ENCODE measurements around the gene AURKAIP1.
"Not testable (repeated sequence)": the region's sequence is repeated elsewhere in the genome, so short reads cannot be mapped to it uniquely, and the experiment has no call there.

AURKAIP1 gene

DNA sequence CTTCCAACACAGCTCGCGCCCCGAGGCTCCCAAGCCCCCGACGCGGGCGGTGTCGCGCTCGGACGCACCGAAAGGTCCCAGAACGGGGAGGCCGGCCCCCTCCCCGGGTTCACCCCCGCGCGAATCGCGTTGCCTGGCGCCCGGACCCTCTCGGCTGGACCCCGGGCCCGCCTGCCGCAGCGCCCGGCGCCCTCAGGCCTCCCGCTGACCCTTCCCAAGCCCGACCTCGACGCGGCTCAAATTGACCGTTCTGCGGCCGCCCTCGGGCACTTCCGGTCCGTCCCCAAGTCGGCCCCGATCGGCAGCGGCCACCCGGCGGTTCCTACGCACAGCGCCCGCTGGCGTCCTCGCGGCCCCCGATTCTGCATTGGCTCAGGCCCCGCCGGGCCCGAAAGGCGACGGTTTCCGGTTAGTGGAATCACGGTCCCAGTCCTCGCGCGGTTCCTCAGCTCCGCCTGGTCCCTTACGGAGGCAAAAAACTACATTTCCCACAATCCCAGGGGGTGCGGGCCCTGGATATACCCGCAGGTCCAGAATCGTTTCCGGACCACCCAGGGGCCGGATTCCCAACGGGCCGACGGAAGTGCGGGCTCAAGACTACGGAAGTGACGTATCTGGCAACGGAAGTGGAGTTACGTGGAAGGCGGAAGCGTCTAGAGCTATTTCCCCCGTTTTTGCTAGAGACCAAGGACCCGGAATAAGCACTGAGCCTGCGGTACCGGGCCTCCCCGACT is at the start of gene AURKAIP1:
Gene AURKAIP1, minus strand, starts transcription at position 279 of the 734 bp plus-strand sequence. CDS start 451 bp downstream, outside the sequence.
- DNase-seq = peak; percentile 100

DNA sequence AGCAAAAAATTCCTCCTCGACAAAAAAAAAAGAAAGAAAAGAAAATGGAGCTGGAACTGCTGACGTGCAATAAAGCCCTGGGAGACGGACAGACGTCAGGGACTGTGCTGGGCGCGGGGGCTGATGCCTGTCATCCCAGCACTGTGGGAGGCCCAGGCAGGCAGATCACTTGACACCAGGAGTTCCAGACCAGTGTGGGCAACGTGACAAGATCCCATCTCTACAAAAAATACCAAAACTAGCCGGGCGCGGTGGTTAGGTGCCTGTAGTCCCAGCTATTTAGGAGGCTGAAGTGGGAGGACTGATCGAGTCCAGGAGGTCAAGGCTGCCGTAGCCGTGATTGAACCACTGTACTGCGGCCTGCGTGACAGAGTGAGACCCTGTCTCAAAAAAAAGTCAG is 49.7 kb upstream of the AURKAIP1 start:
- no peak for DNase-seq

DNA sequence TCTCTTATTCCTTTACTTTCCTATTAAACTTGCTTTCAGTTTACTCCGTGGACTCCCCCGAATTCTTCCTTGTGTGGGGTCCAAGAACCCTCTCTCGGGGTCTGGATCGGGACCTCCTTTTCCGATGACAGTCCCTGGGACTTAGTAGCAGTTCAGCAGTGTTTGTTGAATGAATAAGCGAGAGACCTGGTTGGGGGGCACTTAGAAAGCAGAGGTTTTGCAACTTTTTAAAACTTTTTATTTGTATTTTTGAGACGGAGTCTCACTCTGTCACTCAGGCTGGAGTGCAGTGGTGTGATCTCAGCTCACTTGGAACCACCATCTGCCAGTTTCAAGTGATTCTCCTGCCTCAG is 48.2 kb upstream of the AURKAIP1 start:
- DNase-seq = no peak

DNA sequence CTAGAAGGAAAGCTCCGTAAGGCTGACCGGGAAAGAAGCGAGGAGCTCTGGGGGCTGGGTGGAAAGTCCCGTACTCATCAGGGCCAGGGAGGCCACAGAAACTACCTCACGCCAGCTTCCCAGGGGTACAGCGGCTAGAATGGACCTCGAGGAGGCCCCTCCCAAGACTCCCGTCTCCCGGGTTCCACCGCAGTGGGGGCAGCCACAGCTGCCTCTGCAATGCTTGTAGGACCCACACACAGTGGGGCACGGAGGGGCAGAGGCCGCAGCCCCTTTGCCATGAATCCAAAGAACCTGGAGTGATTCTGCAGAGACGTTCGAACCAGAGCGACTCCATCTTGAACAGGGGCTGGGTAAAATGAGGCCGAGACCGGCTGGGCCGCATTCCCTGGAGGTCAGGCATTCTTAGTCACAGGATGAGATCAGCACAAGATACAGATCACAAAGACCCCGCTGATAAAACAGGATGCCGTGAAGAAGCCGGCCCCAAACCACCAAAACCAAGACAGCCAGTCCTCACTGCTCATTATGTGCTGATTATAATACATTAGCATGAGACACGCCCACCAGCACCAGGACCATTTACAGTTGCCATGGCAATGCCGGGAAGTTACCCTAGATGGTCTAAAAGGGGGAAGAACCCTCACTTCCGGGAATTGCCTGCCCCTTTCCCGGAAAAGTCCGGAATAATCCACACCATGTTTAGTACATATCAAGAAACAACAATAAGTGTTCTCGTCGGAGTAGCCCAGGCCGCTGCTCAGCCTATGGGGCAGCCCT is 47.6 kb upstream of the AURKAIP1 start:
- DNase-seq = peak; percentile 38

DNA sequence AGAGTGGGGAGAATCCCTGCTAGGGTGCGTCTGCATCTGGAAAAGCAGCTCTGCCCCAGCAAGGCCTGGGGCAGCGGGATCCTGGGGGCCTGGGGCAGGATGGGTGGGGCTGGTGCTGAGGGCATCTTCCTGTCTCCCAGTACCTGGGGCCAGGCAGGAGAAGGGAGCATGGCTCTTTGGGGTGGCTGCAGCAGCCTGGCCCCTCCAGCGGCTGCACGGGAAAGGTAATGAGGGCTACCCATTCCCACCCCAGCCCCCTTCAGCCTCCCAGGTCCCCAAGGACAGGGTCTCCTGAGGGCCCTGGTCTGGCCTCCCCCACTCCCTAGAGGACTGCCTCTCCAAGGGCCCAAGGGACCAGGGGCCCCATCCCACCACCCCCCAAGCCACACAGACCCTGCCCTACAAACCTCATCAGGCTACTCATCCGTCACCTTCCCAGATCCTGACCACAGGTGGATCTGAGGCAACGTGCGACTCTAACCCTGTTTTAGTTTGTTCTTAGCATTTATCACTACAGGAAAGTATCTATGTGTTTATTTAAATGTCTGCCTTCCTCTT is 47.0 kb upstream of the AURKAIP1 start:
- no peak for DNase-seq

DNA sequence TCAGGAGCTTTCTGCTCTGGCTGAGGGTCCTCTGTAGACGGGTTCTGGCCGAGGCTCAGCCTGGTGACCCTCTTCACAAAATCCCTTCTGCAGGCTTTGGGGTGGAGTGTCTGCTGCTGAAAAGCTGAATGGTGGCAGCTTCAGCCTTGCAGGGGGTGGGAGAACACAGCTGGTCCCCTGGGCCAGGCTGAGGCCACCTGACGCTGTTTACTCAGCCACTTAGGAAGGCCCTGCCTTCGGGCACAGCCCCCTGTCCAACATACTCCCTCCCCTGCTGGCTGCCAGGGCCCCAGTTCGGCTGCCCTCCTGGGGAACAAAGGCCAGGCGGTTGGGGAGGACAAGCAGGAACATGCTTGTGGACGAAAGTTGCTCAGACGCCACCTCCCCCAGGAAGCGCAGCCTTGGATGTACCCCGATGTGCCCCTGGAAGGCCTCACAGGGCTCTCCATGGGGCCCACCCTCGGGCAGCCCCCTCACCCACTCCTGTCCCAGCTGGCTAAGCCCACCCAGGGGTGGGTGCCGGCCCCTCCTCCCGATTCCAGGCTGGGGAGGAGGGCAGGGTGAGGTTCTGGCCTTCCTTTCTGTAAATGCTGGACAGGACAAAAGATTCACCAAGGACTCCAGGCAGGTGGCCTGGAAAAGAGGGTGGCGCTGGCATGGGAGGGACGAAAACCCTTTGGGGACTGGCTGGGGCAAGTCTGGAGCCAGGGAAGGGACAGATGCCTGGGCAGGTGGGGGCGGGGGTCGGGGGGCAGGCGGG is 46.3 kb upstream of the AURKAIP1 start, which contains the start of gene ANKRD65:
Gene ANKRD65, minus strand, starts transcription at position 130 of the 760 bp plus-strand sequence. CDS start 271 bp downstream, outside the sequence.
- DNase-seq = peak; percentile 97

DNA sequence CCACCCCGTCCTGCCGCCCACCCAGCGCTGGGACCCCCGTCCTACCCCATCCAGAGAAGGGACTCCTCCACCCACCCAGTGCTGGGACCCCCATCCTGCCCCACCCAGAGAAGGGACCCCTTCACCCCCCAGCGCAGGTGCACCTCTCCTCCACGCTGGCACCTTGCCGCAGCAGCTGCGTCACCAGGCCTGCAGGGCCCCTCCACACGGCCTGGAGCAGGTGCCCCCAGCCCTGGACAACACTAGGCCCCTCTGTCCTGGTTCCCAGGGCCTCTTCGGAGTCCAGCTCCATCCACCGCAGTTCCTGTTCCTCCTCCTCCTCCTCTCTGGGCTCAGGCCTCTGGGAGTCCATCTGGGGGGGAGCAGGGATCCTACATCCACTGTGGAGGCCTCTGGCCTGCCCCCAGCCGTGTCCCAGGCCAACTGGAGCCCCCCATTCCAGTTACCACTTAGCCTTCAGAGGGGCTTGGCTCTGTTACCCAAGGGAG is 45.7 kb upstream of the AURKAIP1 start:
- peak; percentile 78 for DNase-seq

DNA sequence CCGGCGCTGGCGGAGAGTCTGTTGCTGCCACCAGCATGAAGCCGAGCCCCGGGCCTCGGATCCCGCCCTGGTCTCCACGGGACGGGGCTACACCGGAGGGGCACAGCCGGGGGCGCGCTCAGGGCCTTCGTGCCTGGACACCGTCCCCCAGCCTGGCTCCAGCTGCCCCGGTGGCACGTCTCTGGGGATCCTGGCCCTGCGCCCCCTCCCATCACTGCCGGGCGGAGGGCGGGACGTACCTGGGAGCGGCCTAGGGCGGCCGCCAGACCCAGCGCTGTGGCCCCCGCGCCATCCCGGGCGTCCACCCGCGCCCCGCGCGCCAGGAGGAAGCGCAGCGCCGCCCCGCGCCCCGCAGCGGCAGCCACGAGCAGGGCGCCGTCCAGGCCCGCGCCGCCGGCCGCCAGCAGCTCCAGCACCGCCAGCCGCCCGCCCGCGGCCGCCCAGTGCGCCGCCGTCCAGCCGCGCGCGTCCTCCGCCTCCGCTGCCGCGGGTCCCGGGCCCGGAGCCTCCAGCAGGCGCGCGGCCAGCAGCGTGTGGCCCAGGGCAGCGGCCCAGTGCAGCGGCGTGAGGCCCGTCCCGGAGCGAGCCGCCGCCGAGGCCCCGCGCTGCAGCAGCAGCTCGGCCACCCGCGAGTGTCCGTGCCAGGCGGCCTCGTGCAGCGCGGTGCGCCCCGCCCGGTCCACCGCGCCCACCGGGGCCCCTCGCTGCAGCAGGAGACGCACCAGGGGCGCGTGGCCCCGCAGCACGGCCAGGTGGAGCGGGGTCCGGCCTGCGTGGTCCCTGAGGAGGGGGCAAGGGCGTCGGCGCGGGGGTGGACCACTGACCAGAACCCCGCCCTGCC is 45.0 kb upstream of the AURKAIP1 start:
- DNase-seq = peak; percentile 63

DNA sequence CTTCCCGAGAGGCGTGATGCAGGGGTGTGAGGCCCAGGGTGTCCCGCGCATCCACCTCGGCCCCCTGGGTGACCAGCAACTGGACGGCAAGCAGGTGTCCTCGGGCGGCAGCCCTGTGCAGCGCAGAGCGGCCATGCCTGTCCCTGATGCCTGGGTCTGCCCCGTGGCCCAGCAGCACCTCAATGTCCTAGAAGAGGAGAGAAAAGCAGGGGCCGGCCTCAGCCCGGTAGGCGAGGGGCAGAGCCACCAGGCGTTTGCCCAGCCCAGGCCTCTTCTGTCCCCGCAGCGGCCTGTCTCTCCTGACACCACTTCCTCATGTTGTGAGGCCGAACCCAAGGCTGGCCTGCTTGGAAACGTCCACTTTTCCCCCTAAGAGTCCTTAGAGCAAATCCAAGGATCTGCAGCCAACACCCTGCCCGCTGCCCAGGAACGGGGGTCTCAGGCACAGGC is 44.4 kb upstream of the AURKAIP1 start:
- DNase-seq = no peak

DNA sequence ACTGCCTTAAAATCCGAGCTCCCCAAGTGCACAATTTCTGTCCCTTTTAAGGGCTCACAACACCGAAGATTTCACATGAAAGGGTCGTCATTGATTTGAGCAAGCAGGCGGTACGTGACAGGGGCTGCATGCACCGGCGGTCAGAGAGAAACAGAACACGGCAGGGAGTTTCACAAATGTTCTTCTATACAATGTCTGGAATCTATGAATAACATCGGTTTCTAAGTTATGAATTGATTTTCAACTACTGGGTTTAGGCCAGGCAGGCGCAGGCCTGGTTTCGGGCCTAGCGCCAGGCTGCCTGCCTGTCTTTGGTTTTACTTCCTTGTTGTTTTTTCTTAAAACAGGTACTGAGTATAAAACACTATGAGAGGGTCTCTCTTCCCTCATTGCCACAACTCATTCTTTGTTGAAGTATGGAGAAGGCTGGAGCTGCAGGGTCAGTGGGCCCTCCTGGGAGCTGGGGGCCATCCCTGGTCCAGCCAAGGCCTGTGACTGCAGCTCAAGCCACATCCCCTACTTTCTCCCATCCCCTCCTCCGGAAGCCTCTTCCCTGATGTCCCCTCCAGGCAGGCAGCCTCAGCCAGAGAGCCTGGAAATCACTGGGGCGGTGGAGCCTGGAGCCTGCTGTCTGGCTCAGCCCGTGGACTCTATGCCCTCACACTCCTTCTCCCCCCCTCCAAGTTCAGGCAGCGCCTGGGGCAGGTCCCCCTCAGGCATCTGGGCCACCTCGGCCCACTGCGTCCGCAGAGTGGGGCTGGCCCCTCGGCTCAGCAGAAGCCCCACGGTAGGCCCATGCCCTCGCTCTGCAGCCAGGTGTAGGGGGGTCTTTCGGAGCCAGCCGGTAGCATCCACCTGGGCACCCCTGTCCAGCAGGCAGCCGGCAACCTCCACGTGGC is 43.7 kb upstream of the AURKAIP1 start:
- no peak for DNase-seq

DNA sequence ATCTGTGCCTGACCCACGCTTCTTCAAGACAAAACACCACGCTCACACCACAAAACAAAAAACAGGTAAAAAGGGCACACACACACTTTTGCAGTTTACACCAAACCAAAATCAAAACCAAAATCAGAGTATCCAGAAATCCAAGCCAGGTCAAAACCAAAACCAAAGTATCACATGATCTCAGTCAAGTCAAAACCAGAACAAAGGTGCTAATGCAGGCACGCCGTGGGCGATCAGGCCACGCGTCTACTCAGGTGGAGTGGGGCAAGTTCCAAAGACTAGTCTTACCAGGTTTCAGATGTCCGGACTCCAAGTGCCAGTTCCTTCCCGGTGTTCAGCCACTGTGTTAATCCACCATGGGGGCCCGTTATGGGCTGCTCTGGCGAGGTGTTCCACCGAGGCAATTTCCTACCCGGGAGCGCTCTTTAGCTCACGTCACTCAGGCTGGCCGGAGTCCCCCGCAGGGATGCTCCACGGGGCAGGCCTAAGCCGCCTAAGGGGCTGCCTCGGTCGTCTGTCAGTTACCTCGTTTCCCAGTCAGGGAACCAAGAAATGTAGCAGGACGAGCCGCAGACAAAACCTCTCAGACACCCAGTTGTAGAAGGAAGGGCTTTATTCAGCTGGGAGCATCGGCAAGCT is 42.9 kb upstream of the AURKAIP1 start:
- DNase-seq = not testable (repeated sequence)

DNA sequence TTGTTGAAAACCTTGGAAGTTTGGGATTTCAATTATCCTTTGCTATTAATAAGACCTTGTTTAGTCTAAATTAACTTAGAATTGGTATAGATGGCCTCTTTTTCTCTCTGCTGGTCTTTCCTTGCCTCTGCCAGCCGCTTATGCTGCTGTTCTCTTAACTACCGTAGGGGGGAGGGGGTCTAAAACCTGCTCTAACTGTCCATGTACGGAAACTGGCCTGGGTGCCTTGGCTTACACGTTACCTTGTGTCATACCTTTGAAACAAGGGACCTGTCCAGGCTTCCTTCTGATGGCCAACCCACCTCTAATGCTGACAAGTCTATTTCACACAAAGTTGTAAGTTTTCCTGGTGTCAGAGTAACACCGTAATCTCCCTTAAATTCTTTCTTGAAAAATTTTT is 42.4 kb upstream of the AURKAIP1 start:
- peak; percentile 72 for DNase-seq

DNA sequence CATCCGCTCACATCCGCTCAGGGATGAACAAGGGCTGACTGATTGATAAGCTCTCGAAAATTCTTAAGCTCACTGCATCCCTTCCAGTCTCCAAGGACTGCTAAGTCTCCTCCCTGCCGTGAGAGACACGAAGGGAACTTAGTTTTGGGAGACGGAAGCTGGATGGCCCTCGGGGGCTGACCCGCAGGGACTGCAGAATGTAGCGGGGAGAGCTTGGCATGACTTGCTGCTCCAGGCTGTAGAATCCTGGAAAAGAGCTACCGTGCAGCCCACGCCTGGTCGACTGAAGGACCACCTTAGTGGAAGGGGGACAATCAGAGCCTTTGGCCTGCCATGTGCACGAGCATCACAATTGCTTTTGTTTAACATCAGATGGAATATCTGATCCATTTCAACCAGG is 40.7 kb upstream of the AURKAIP1 start:
- no peak for DNase-seq

DNA sequence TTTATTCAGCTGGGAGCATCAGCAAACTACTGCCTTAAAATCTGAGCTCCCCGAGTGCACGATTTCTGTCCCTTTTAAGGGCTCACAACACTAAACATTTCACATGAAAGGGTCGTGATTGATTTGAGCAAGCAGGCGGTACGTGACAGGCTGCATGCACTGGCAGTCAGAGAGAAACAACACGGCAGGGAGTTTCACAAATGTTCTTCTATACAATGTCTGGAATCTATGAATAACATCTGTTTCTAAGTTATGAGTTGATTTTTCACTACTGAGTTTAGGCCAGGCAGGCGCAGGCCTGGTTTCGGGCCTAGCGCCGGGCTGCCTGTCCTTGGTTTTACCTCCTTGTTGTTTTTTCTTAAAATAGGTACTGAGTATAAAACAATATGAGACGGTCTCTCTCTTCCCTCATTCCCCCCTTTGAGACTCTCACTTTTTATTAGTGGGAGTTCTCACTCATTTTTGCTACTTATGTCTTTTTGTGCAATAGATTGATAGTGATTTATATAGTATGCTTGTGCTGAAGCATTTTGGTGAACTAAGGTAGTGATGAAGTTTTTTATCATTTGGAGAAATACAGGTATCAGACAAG is 37.4 kb upstream of the AURKAIP1 start:
- not testable (repeated sequence) for DNase-seq

DNA sequence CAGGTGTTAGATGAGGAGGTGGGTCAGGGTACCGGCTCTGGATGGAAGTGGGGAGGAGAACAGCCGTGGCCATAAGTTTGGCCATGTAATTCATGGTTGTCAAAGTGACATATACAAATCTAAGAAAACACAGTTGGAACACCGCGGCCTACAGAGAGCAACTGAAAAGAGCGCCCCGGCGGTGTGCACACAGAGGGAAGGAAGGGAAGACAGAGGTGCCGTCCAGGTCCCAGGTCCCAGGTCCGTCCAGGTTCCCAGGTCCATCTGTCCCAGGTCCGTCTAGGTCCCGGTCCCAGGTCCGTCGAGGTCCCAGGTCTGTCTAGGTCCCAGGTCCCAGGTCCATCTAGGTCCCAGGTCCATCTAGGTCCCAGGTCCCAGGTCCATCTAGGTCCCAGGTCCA is 36.6 kb upstream of the AURKAIP1 start:
- DNase-seq = no peak

DNA sequence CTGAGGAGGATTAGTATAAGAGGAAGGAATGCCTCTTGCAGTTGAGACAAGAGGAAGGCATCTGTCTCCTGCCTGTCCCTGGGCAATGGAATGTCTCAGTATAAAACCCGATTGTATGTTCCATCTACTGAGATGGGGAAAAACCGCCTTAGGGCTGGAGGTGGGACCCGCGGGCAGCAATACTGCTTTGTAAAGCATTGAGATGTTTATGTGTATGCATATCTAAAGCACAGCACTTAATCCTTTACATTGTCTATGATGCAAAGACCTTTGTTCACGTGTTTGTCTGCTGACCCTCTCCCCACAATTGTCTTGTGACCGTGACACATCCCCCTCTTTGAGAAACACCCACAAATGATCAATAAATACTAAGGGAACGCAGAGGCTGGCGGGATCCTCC is 35.2 kb upstream of the AURKAIP1 start:
- DNase-seq = not testable (repeated sequence)

DNA sequence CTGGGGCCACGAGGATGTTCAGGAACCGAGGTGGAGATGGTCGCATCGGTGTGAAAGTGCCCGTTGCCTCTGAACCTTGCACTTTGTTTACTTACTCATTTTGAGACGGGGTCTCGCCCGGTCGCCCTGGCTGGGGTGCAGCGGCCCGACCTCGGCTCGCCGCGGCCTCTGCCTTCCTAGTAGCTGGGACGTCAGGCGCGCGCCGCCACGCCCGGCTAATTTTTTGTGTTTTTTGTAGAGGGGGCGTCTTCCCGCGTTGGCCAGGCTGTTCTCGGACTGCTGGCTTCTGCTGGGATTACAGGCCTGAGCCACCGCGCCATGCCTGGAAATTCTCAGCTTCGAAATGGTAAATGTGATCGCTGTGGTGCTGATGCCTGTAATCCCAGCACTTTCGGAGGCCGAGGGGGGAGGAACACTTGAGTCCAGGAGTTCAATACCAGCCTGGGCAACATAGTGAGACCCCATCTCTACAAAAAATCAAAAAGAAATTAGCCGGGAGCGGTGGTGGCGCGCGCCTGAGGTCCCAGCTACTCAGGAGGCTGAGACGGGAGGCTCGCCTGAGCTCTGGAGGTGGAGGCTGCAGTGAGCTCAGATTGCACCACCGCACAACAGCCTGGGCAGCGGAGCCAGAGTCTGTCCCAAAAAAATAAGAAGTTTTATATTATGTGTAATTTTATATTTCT is 32.8 kb upstream of the AURKAIP1 start:
- peak; percentile 64 for DNase-seq

DNA sequence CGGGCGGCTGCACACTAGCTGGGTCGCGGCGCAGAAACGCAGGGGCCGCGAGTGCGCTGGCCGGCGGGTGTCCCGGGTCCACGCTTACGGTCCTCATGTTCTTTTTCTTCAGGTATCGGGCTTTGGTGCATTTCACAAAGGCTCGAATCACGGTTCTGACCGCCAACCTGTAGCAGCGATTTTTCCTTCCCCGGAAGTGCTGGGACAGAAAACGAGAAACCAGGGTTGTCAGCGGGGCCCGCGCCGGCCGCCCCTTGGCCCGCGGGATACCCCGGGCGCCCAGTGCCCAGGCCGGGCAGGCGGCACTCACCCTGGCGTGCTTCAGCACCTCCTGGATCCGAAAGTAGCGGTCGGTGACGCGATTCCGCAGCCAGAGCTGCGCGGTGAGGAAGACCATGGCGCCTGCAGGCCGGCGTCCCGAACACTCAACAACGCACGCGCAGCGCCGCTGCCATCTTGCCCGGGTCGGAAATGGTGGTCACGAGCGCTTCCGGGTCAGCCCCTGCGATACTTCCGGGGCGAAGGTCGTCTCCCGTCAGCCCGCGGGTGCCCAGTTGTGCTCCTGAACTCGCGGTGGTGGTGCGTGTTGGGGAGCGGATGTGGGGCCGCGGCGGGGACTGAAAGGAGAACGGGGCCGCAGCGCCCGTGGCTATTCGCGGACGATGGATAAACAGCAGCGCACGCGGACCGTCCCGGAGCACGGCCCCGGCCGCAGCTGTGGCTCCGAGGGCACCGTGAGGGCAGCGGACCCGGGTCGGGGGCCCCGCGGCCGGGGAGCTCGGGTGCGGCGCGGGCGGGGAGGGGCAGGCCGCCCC is 32.0 kb upstream of the AURKAIP1 start, which contains the start of gene MRPL20:
Gene MRPL20, minus strand, starts transcription at position 473 of the 815 bp plus-strand sequence. Its CDS starts 76 bp downstream, at position 397.
- DNase-seq = peak; percentile 98

All from NCI-H82 (cell line).